ENCODE results near the gene TUBGCP3. TPM values are rescaled to one million over a fixed set of nuclear protein-coding genes. Genes with fewer than 3 reads are reported as not detected.

Gene TUBGCP3
- polyA plus RNA-seq, 1 experiment: 15.7 TPM

DNA sequence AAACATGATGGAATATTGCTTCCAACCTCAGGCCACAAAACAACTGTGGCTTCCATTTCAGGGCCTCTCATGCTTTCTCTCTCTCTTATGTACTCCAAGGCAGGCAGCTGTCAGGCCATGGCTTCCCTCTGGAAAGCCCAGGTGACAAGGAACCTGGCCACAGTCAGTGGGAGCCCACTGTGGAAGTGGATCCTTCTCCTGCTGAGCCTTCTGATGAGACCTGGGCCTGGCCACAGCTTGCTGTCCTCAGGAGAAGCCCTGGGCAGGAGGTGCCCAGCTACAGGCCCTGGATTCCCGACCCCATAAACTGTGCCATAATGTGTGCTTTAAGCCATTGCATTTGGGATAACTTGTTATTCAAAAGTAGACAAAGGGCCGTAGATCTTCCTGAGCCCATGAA lies 140.6 kb downstream of the TUBGCP3 start:
- DNase-seq (ENCODE audit: low read depth): no peak
- ChIA-PET CTCF (interaction anchor here (1.1 kb wide), 1 partner anchor 161 kb away, joined by 3 read pairs; no protein-coding TSS in a partner anchor), POLR2A (no interaction called here)
- no peak for TF ChIP-seq CTCF (IDR thresholded peaks at IDR 0.05; ENCODE audit: insufficient read depth, low read depth, low read length)
- no peaks in the 10 kb centered on the region; the same call in 1 of the 2 replicates for H3K27me3 ChIP-seq (ENCODE audit: control insufficient read depth, insufficient read depth, low read length)
- no peak overlapping the region for H3K4me3 ChIP-seq (ENCODE audit: low read depth, low read length)
- H3K36me3 ChIP-seq (ENCODE audit: control insufficient read depth, insufficient read depth, low read length): no peaks in the 10 kb centered on the region

GRCh38 chr13:112446867-112447266 lies 141.1 kb downstream of the TUBGCP3 start:
- ChIA-PET CTCF (interaction anchor here (1.1 kb wide), 1 partner anchor 161 kb away, joined by 3 read pairs; no protein-coding TSS in a partner anchor), POLR2A (no interaction called here)
- Histone ChIP-seq H3K4me3 (ENCODE audit: low read depth, low read length) (no peak overlapping the region), H3K27me3 (ENCODE audit: control insufficient read depth, insufficient read depth, low read length) (no peaks in the 10 kb centered on the region; the same call in 1 of the 2 replicates), H3K36me3 (ENCODE audit: control insufficient read depth, insufficient read depth, low read length) (no peaks in the 10 kb centered on the region)
- no peak for DNase-seq (ENCODE audit: low read depth)
- TF ChIP-seq CTCF (IDR thresholded peaks at IDR 0.05; ENCODE audit: insufficient read depth, low read depth, low read length): no peak

GRCh38 chr13:112446347-112446861 lies 141.5 kb downstream of the TUBGCP3 start:
- DNase-seq (ENCODE audit: low read depth): no peak
- Histone ChIP-seq H3K27me3 (ENCODE audit: control insufficient read depth, insufficient read depth, low read length) (no peaks in the 10 kb centered on the region; the same call in 1 of the 2 replicates), H3K36me3 (ENCODE audit: control insufficient read depth, insufficient read depth, low read length) (no peaks in the 10 kb centered on the region), H3K4me3 (ENCODE audit: low read depth, low read length) (no peak overlapping the region)
- ChIA-PET POLR2A (no interaction called here), CTCF (no interaction called here)
- TF ChIP-seq CTCF (IDR thresholded peaks at IDR 0.05; ENCODE audit: insufficient read depth, low read depth, low read length): no peak

DNA sequence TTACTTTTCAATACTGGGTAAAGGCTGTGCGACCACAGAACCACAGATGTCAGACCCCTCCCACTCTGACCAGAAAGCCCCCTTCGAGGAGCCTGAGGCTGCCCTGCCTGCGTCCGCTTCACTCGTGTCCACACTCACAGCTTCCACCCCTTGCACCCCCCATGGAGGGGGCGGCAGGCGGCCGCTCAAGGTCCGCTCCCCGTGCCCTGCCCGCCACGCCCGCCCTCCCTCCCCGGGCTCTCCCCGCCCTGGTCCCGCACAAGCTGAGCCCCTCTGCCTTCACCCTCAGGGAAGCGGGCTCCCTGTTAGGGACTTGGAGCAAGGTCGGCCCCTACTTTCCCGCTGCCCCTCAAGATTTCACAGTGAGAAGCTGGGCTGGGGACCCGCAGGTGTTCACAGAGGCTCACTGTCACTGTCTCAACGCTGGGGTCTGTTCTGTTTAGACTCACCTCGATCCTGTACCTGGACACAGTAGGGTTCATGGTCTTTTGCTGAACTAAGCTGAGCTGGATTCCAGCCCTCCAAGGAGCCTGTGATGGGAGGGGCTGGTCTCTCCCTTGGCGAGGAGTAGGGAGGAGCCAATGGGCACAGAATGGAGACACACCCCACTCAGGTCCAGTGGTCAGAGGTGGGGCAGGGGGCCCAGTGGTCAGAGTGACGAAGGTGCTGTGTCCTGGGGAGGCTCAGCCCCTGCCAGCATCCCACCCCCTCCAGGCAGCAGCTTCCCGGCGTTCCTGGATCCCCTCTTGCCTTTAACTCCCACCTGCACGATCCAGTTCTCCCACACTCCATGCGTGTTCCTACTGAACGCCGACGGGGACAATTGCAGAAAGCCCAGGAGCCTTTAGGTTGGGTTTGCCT lies 142.3 kb downstream of the TUBGCP3 start:
- ChIA-PET POLR2A (no interaction called here), CTCF (no interaction called here)
- DNase-seq (ENCODE audit: low read depth): no peak
- no peak for TF ChIP-seq CTCF (IDR thresholded peaks at IDR 0.05; ENCODE audit: insufficient read depth, low read depth, low read length)
- H3K36me3 ChIP-seq (ENCODE audit: control insufficient read depth, insufficient read depth, low read length): no peaks in the 10 kb centered on the region
- no peak overlapping the region for H3K4me3 ChIP-seq (ENCODE audit: low read depth, low read length)
- H3K27me3 ChIP-seq (ENCODE audit: control insufficient read depth, insufficient read depth, low read length): no peaks in the 10 kb centered on the region; the same call in 1 of the 2 replicates

Measured in BJ (cell line).